AG09319 (cell line): ENCODE measurements around the gene RABGAP1L.

Experiments
- DNase-seq: peaks from one replicate; pipeline ENCODE4 v3.0.0-alpha.2; 2010; ENCODE audit warnings: low read depth; ENCODE audit errors: extremely low read depth
- CTCF ChIP-seq: IDR thresholded peaks from 2 replicates; pipeline ENCODE4 v1.5.1; 2011; ENCODE audit warnings: low read depth, mild to moderate bottlenecking, inconsistent platforms, low read length, moderate library complexity

Gene RABGAP1L

DNA sequence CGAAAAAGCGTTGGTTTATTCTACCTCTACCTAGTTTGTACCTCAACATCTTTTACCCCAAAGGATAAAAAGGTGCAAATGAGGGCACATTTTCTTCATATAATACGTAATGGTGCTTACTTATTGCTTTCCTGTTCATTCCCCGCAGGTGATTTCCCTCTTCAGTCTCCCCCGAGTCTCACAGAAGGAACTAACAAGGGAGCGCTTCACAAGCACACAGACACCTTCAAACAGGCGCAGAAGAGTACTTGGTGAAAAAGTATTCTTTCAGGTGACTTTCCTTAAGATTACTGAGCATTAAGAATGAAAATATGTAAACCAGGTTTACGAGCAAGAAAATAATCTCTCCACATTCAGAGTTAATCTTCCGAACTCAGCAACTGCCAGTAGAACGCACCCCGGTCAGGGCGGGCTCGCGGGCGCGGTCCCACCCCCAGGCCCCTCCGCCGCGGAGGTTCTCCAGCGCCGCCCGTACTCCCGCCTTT, 511 bp upstream of the RABGAP1L start:
- no peak for DNase-seq
- no peak for TF ChIP-seq CTCF

GRCh38 chr1:174160109-174160473, 771 bp downstream of the RABGAP1L start:
- no peak for DNase-seq
- no peak for TF ChIP-seq CTCF

GRCh38 chr1:174160603-174161002, 1.3 kb downstream of the RABGAP1L start:
- no peak for DNase-seq
- no peak for TF ChIP-seq CTCF

GRCh38 chr1:174161813-174162212, 2.5 kb downstream of the RABGAP1L start:
- DNase-seq, result no peak
- TF ChIP-seq CTCF, result no peak

- no peak for TF ChIP-seq CTCF
- no peak for DNase-seq
Observed at GRCh38 chr1:174164826-174165225, 5.5 kb downstream of the RABGAP1L start.

GRCh38 chr1:174165471-174166137, 6.3 kb downstream of the RABGAP1L start:
- no peak for DNase-seq
- TF ChIP-seq CTCF, result no peak

DNA sequence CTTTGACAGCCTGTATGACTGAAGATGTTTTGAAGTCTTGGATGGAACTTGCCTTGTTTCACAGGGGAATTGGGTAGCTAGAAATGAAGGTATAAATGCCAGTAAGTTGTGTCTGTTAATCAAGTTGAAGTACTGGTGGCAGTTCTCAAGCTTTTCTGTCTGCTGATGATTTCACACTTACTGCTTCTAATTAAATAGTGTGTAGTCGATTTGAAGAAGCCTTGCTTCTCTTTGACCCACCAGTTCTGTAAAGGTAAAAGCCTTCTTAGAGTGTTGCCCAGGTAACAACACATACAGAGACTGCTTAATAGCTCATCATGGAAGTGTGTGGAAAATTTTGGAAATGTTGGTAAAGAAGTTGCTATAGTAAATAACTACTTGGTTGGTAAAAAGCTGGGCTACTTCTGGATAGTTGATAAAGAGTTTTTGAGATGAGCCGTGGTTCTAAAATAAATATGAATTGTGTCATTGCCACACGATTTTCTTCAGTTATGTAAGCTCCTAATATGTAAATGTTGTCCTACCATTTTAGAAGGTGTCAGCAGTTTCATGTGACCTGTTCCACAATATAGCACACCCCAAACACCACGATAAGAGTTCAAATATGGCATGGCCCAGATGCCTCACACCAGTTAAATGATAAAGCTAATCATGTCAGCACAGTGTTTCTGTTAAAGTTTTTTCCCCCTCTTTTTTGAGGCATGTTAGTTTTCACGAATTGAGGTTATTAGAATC, 7.4 kb downstream of the RABGAP1L start:
- no peak for DNase-seq
- no peak for TF ChIP-seq CTCF
